Ammon's horn (tissue), 1 donor: Measurements from ENCODE around the gene PDE1A.

ENCODE experiments used
- DNase-seq: peaks from one replicate; pipeline ENCODE4 v3.0.0-alpha.2; 2016; ENCODE audit warnings: low spot score

Gene PDE1A

GRCh38 chr2:182128821-182129707 is 297.8 kb downstream of the PDE1A start:
- DNase-seq: no peak

- no peak for DNase-seq
These were observed 309.6 kb downstream of the PDE1A start for GRCh38 chr2:182117196-182117595.

- DNase-seq: no peak
These were observed 310.1 kb downstream of the PDE1A start for GRCh38 chr2:182116774-182117173.

GRCh38 chr2:182115258-182115657 is 311.6 kb downstream of the PDE1A start:
- no peak for DNase-seq

- DNase-seq: no peak
These were observed 313.5 kb downstream of the PDE1A start for GRCh38 chr2:182113334-182113733.

- peak; percentile 9 for DNase-seq
These were observed 316.5 kb downstream of the PDE1A start for GRCh38 chr2:182110347-182110746.

GRCh38 chr2:182103526-182103925 is 323.3 kb downstream of the PDE1A start:
- peak; percentile 29 for DNase-seq

GRCh38 chr2:182101263-182101662 is 325.6 kb downstream of the PDE1A start:
- DNase-seq: no peak

GRCh38 chr2:182098648-182099047 is 328.2 kb downstream of the PDE1A start:
- DNase-seq: no peak

GRCh38 chr2:182097571-182098164 is 329.2 kb downstream of the PDE1A start:
- no peak for DNase-seq

- no peak for DNase-seq
These were observed 336.4 kb downstream of the PDE1A start for GRCh38 chr2:182090486-182090885.
